ENCODE data around the gene OR9Q2.
"Not testable (repeated sequence)": the region's sequence is repeated elsewhere in the genome, so short reads cannot be mapped to it uniquely, and the experiment has no call there.

The OR9Q2 gene, protein sequence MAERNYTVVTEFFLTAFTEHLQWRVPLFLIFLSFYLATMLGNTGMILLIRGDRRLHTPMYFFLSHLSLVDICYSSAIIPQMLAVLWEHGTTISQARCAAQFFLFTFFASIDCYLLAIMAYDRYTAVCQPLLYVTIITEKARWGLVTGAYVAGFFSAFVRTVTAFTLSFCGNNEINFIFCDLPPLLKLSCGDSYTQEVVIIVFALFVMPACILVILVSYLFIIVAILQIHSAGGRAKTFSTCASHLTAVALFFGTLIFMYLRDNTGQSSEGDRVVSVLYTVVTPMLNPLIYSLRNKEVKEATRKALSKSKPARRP

DNA sequence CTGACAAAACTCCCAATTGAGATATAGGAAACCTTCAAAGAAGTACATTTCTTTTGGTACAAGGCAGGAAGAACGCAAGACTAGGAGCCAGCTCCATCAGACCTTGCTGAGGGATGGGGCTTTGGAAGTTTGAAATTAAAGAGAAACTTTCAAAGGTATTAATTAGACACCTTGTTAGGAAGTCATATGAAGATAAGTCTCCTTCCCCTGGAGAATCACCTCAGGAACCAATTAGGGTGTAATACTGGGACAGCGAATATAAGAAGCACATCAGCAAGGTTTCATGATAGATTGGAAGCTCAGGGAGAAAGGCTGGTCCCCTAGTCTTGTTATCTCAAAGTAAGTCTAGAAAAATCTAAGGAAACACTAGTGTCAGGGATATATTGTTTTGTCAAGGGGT lies at the start of gene OR9Q2:
Gene OR9Q2, plus strand, starts transcription at position 301 of the 400 bp plus-strand sequence. CDS start 1,421 bp downstream, outside the sequence.
- no peak for DNase-seq (ENCODE audit: low read depth)

DNA sequence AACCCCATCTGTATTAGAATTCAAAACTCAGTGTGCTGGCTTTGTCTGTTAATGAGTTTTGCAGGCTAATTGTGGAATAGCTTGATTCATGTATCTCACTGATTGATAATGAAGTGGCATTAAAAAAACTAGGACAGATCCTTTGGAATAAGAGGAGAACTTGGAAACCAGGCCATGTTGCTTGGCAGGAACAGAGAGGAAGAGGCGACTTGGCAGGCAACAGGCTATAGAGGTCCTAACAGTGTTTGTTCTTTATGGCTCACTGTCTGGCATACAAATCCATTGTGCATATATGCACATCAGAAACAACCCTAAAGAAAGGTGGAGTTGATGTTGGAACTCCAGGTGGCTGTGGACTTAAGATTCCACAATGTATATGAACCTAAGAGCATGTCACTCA lies 46.1 kb upstream of the OR9Q2 start:
- DNase-seq (ENCODE audit: low read depth): no peak

DNA sequence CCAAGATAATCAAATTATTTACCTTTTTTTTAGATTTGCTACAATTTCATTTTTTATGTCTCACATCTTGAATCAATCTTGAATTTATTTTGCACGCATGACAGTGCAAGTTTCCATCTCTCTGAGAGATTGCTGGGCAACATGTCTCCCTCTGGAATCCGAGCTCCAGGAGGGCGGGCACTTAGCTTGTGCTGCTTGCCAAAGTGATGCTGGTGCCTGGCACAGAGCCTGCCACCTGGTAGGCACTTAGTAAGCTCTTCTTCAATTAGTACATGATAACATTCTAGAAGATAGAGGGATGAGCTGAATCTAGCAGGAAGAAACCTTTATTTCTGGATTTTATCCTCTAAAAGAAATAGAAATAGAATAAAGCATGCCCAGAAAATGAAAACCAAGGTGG lies 36.1 kb upstream of the OR9Q2 start:
- DNase-seq (ENCODE audit: low read depth): no peak

DNA sequence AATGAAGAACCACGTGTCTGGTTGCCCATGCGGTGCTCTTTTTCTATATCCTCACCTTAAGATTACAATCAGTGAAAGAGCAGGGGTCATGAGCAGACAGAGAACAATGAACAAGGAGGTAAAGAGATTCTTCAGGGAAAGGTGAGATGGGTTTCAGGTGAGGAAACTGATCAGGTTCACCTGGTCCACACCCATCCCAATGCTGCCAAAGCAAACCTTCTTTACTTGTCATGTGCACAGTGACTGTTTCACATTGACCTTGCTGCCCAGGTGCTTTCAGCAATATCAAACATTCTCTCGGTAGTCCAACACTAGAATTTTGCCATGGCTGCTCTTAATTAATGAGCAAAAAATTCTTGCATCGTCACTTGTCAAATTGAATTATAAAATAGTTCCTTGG lies 24.5 kb upstream of the OR9Q2 start:
- no peak for DNase-seq (ENCODE audit: low read depth)

DNA sequence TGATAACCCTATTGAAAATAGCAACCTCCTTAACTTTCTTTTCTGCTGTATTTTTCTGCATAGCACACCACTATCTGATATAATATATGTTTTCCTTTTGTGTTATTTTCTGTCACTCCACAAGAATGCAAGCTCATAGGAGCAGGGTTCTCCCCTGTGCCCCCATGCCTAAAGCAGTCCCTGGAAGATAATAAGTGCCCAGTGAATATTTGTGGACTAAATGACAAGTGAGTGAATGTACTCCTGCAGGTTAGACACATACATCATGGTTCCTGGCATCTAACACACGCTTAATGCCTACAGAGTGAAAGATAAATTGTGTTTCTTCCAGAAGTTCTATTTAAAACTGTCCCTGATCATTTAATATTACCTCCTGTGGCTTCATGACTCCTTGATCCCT lies 23.9 kb upstream of the OR9Q2 start:
- no peak for DNase-seq (ENCODE audit: low read depth)

DNA sequence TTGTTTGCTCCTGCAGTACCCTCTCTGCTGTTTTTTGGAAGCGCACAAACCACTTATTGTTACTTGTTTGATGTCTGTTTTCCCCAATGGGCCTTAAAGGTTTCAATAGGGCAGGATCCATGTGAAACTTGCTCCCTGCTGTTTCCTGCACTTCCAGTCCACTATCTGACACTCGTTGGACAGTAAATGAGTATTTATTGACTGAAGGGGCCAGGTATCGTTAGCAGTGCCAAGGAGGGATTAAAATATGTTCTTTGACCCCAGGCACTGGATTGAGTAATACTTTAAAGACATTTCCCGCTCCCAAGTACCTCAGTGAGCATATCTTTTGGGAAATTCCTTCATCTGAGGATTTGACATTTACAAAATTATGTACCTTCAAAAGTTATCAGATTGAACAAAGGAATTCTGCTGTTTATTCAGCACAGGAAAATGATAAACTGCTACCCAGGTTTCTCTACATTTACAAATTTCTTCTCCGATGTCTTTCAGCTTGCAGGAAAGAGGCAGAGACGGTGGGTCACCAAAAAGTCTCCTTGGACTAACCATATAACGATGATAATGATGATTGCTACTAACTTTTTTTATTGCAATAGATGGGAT lies 23.3 kb upstream of the OR9Q2 start:
- DNase-seq (ENCODE audit: low read depth): no peak

DNA sequence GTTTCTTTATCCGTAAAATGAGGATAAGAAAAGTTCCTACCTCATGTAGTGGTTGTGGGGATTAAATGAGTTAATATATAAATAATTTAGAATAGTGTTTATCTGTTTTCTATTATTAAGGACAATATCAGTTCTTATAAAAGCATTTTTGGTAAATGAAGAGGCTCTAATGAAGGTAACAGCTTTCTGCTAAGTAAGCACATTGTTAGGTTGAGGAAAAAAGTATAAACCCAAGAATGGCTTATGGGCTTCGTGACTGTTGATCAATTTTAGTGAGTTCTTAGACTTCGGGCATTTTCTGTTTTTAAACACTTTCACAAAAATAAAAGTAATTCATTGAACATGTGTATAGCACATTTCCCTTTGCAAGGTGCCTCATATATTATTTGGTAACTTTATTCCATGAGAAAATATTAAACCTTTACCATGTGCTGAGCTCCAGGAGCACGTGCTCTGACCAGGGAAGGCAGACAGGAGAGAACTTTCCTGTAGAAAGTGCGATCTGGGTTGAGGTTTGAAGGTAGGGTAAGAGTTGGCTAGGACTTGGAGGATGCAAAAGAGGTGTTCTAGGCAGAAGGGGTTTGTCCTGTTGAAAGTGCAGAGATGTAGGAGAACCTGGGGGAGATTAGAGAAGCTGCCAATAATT lies 11.3 kb upstream of the OR9Q2 start:
- no peak for DNase-seq (ENCODE audit: low read depth)

DNA sequence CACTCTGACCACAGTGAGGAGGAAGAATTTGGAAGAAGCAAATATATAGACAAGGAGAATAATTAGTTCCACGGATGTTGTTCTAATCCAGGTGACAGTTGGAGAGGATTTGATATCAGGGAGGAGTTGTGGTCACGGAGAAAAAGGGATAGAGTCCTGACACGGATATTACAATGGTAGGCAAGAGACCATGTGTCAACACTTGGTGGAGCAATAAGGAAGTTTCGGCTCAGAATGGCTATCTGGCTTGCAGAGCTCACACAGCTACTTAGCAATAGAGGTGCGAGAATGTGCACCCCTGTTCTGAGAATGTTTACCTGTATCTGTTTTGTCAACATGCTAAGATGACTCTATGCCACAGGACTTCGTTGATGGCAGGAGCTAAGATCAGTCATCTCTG lies 10.4 kb upstream of the OR9Q2 start:
- DNase-seq (ENCODE audit: low read depth): no peak

DNA sequence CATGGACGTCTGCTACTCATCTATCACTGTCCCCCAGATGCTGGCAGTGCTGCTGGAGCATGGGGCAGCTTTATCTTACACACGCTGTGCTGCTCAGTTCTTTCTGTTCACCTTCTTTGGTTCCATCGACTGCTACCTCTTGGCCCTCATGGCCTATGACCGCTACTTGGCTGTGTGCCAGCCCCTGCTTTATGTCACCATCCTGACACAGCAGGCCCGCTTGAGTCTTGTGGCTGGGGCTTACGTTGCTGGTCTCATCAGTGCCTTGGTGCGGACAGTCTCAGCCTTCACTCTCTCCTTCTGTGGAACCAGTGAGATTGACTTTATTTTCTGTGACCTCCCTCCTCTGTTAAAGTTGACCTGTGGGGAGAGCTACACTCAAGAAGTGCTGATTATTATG lies 9.2 kb upstream of the OR9Q2 start:
- DNase-seq (ENCODE audit: low read depth): no peak

DNA sequence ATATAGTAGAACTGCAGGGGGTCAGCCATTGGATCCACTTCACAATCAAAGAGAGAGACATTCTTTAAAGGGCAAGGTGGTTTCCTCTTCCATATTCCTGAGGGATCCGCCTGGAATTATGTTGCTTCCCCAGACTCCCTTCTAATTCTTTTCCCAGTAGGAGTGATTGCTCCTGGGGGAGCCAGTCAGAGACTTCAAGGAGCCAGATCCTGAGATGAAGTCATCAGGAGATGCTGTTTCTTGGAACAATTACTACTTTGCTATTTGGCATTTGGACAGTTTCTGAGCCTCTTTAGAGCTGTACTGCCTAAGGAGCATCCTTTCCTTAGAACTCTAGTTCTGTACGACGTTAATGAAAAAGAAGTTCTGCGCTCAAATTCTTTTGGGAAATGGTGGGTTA lies 1.9 kb upstream of the OR9Q2 start:
- DNase-seq (ENCODE audit: low read depth): no peak

DNA sequence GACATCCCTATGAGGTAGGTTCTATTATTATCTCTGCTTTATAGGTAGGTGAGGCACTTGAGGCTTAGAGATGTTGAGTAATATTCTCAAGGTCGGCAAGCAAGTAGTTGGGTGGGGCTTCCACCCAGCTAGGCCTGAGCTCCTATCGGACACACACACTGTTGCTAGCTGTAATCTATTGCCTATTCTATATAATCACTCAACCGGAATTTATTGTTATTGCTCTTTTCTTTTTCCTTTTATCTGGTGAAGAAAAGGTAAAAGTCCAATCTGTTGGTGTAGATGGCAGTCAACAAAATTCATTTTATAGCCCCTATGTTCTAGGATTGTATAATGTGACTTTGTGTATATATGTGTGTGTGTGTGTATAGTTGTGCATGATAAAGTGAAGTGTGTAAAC lies 3.4 kb downstream of the OR9Q2 start:
- DNase-seq (ENCODE audit: low read depth): no peak

DNA sequence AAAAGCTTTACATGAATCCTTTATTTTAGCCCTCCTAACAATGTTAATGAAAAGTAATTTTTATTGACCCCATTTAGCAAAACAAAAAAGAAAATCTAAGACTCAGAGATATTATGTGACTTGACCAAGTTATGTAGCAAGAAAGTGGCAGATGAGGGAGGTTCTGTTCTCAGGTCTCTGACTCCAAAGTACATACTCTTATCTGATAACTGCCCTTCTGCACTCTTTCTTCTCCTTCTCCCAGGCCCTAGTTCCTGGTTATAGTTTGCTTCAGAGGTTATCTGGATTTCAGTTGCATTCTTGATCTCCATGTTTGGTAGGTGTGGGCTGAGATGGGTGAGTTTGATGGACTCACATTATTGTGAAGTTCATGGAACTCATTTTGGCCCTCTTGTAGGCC lies 4.5 kb downstream of the OR9Q2 start:
- DNase-seq (ENCODE audit: low read depth): no peak

DNA sequence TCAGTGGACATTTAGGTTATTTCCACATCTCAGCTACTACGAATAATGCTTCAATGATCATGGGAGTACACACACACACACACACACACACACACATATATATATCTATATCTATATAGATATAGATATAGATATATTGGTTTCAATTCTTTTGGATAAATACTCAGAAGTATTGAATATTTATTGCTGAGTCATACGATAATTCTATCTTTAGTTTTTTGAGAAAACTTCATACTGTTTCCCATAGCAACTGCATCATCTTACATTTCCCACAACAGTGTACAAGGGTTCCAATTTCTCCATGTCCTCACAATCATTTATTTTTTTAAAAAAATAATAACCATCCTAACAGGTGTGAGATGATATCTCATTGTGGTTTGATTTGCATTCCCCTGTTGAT lies 7.1 kb downstream of the OR9Q2 start:
- no peak for DNase-seq (ENCODE audit: low read depth)

DNA sequence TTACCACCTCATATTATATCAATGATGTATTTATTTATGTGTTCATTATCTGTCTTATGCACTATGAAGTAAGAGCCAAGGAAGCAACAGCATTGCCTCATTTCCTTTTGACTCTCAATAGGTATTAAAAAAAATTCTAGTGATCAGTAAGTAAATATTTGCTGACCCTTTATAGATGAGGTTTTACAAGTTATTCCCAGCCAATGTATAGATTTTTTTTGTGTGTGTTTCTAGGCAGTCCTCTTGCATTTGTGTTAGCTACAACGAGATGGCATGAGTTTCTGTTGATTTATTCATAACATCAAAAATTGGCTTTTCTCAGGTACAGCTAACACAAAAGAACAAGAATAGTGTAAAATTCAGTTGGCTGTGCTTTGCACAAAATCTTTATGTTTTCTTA lies 10.4 kb downstream of the OR9Q2 start:
- DNase-seq (ENCODE audit: low read depth): no peak

DNA sequence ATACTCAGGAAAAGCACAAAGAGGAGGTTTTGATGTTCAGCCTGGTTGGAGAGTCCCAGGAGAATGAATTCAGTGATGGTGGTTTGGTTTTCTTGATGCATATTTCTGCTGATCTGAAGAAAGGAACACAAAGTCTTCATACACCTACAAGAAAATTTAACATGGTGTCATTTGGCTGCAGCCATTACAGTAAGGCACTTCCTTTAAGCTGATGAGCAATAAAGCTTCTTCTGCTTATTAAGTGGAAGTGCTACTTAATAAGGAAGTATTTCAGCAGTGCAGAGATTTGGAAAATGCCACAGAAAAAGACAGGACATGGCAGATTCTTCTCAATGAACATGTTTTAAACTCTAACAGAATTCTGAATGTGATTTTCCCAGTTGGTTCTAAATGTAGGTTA lies 15.2 kb downstream of the OR9Q2 start, which contains the start of gene OR1S2:
Gene OR1S2, minus strand, starts transcription at position 101 of the 400 bp plus-strand sequence. Its CDS starts 0 bp downstream, at position 101.
- no peak for DNase-seq (ENCODE audit: low read depth)

DNA sequence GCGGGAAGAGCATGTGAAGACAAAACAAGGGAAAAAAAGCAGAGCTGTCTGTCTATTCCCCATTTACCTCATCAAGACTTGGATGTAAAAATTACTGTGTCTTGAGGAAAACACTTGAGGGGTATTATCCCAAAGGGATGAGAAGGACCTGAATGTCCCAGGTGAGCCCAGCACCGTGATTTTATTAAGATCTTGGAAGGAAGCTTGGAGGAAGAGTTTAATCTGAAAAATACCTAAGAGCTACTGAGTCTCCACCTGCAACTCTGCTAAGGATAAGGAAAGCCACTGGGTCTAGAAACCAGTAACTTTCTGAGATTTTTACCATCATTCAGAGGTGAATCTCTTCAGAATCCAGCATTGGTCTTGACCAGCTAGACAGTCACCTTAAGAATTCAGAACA lies 23.6 kb downstream of the OR9Q2 start, which contains the start of gene OR1S1:
Gene OR1S1, plus strand, starts transcription at position 301 of the 400 bp plus-strand sequence.
- not testable (repeated sequence) for DNase-seq (ENCODE audit: low read depth)

DNA sequence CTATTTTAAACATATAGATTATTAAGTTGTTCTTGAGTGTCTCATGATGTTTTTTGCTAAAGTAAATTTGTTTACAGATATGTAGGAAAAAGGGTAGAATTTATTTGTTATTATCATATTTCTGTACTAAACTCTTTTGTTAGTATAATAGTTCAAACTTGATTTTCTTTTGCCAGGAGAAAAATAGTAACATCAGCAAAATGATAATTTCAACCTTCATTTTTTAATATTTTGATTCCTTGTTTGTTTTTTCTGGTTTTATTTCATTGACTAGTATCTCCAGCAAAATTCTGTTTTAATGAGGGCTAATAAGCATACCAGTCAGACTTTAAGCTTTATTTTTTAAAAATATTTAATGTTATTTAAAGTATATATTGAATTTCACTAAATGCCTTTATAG lies 27.6 kb downstream of the OR9Q2 start:
- no peak for DNase-seq (ENCODE audit: low read depth)

DNA sequence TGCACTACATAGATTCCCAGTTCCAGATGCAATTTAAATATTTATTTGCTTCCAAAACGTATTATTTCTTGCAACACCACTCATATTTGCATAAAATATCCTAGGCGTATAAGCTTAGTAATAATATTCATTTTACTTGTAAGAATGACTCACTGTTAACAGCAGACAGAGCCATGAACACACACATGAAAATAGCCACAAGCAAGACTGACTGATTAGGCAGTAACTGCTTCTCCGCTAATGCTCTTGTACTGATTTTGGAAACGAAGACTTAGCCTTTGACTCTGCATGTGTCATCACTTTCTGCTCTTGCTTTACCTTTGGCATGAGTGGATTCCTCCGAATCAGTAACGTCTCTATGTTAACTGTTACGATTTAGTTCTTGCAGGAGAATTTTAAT lies 33.9 kb downstream of the OR9Q2 start:
- DNase-seq (ENCODE audit: low read depth): no peak

DNA sequence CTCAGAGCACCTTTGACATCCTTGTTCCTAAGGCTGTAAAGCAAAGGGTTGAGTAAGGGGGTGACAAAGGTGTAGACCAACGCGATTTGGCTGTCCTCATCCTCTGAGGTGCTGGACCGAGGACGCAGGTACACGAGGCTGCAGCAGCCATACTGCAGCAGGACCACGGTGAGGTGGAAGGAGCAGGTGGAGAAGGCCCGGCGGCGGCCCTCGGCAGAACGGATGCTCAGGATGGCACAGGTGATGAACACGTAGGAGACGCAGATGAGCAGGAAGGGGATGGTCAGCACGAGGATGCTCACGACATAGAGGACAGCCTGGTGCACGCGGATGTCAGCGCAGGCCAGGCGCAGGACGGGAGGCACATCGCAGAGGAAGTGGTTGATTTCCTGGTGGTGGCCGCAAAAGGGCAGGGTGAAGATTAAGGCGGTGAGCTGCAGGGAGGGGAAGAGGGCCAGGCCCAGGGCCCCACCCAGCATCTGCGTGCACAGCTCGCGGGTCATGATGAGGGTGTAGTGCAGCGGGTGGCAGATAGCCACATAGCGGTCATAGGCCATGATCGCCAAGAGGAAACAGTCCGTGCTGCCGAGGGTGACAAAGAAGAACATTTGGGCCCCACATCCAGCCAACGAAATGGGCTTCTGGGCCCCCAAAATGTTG lies 39.2 kb downstream of the OR9Q2 start:
- no peak for DNase-seq (ENCODE audit: low read depth)
